H1 (cell line): ENCODE results near the gene ZCCHC3.

ENCODE experiments used
- ATF2 ChIP-seq: IDR thresholded peaks from 2 replicates; pipeline ENCODE4 v1.6.1; 2012; ENCODE audit warnings: low read length, inconsistent platforms
- CEBPB ChIP-seq: IDR thresholded peaks from 2 replicates; pipeline ENCODE4 v1.6.1; 2012; ENCODE audit warnings: low read depth, low read length
- CTCF ChIP-seq, 3 experiments: IDR thresholded peaks; 1 replicate in 2 of 3; 2 replicates in 1 of 3; pipeline versions ENCODE4 v1.5.1 to v1.6.1; 2011; ENCODE audit warnings: low read length in 3 of 3, mild to moderate bottlenecking in 3 of 3, inconsistent platforms in 2 of 3, low read depth in 1 of 3, moderate library complexity in 1 of 3; ENCODE audit not compliant: insufficient read depth in 1 of 3; ENCODE audit errors: control extremely low read depth in 1 of 3
- EZH2 ChIP-seq: fragments of 200-600 bp; sonication (generic); IDR thresholded peaks from 2 replicates; pipeline ENCODE4 v1.7.1; 2012; ENCODE audit warnings: low read depth, mild to moderate bottlenecking, moderate library complexity, low read length, inconsistent platforms; ENCODE audit not compliant: severe bottlenecking
- GTF2F1 ChIP-seq: IDR thresholded peaks from 2 replicates; pipeline ENCODE4 v1.6.1; 2012; ENCODE audit warnings: low read depth, low read length, improper control_type of control experiment, borderline replicate concordance
- NRF1 ChIP-seq: IDR thresholded peaks from 2 replicates; pipeline ENCODE4 v1.6.1; 2011; ENCODE audit warnings: mild to moderate bottlenecking, low read depth, low read length, improper control_type of control experiment
- POLR2A ChIP-seq, 2 experiments: IDR thresholded peaks; 1 replicate in 1 of 2; 2 replicates in 1 of 2; pipeline ENCODE4 v1.6.1; 2011; ENCODE audit warnings: low read depth in 2 of 2, low read length in 2 of 2, mild to moderate bottlenecking in 2 of 2; ENCODE audit errors: control extremely low read depth in 1 of 2
- RAD21 ChIP-seq, 2 experiments: IDR thresholded peaks in 1 of 2; conservative IDR thresholded peaks in 1 of 2; 2 replicates each; pipeline ENCODE4 v1.6.1; 2011; ENCODE audit warnings: low read depth in 2 of 2, low read length in 2 of 2, improper control_type of control experiment in 1 of 2, inconsistent platforms in 1 of 2, mild to moderate bottlenecking in 1 of 2, moderate library complexity in 1 of 2
- SP1 ChIP-seq: IDR thresholded peaks from 2 replicates; pipeline ENCODE4 v1.6.1; 2011; ENCODE audit warnings: low read depth, low read length

- TF ChIP-seq CTCF (IDR thresholded peaks at IDR 0.05; ENCODE audit: control extremely low read depth in 1 of 3, insufficient read depth in 1 of 3, low read depth in 1 of 3, low read length in 3 of 3) (peak in 1 of 3 experiments; percentile 38; a peak in 1 of 4 replicates), GTF2F1 (no peak), ATF2 (no peak), POLR2A (IDR thresholded peaks at IDR 0.05; ENCODE audit: control extremely low read depth in 1 of 2, low read depth in 2 of 2, low read length in 2 of 2) (peak in 1 of 2 experiments; percentile 46; a peak in 1 of 3 replicates), RAD21 (IDR thresholded peaks at IDR 0.05 in 1 of 2, conservative IDR thresholded peaks at IDR 0.05 in 1 of 2; ENCODE audit: low read depth in 2 of 2, low read length in 2 of 2) (no peak), CEBPB (no peak), NRF1 (no peak), EZH2 (no peak), SP1 (peak; percentile 50; the same call in 1 of the 2 replicates)
Measured at GRCh38 chr20:290084-290831, 7.1 kb upstream of the ZCCHC3 start, which contains the start of gene C20orf96.
